GM19193 (cell line): ENCODE data around the gene KCNQ1.

Experiments
- POLR2A ChIP-seq: IDR thresholded peaks from 4 replicates; pipeline ENCODE4 v1.6.1; 2011; ENCODE audit not compliant: insufficient read depth, insufficient read length; ENCODE audit errors: extremely low read depth

The KCNQ1 gene

DNA sequence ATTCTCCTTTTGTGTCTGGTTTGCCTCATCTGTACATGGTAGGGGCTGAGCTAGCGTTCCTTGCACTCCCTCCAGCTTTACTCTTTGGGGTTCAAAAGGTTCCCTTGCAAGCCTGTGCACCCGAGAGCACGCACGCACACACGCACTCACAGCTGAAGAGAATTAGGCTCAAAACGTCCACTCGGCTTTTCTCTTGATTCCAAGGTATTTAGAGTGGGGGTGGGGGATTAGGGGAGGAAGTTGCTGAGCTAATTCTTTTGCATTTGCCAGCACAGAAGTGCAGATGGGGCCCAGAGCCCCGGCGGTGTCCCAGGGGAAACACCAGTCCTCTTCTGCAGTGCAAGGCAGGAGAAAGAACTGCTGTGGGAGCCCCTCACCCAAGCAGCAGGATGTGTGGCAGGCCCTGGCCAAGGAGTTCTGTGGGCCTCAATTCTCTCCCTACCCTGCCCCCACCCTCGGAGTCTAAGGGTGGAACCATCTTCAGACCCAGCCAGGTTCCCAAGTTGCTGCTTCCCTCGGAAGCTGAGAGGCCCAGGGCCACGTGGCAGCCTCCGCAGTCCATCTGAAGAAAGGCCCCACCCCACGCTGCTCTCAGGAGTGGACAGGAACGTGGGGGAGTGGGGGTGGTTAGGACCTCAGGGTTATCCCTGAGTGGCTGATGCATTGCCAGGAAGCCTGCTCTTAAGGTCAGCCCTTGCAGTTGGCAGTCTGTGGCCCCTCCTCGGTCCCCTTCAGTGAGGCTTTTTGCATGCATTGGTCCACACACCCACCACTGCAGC lies 258.7 kb downstream of the KCNQ1 start:
- TF ChIP-seq POLR2A, result no peak

GRCh38 chr11:2704356-2704755 lies 259.5 kb downstream of the KCNQ1 start:
- no peak for TF ChIP-seq POLR2A

DNA sequence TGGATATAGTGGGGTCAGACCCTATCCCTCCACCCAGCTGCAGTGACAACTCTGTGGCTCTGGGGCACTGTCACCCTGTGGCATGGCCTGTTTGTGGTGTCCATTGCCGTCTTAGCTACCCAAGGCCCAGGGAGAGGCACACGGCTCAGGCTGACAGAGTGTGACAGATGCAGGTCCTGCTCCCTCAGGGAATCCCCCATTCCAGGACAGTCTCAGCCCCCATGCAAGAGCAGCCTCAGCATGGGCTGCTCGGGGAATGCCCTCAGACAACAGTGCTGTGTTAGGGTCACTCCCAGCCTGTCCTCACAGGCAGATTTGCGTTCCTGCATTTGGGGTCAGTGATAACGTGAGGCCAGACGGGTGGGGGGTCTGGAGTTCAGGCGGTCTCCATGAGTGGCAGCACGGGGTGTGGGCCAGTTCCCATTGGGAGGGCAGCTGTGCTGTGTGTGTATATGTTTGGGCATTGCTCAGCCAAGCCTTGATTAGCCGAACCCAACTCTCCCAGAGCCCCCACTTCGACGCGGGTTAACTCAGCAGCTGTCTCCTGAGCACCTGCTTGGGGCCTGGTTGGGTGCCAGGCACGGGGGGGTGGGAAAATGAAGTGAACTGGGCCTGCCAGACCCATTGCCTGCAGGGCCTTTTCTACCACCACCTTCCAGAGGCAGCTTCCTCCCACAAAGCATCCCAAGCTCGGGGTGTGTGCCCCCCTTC lies 260.2 kb downstream of the KCNQ1 start:
- no peak for TF ChIP-seq POLR2A

GRCh38 chr11:2706321-2706720 lies 261.5 kb downstream of the KCNQ1 start:
- no peak for TF ChIP-seq POLR2A

GRCh38 chr11:2707736-2708135 lies 262.9 kb downstream of the KCNQ1 start:
- TF ChIP-seq POLR2A, result no peak

DNA sequence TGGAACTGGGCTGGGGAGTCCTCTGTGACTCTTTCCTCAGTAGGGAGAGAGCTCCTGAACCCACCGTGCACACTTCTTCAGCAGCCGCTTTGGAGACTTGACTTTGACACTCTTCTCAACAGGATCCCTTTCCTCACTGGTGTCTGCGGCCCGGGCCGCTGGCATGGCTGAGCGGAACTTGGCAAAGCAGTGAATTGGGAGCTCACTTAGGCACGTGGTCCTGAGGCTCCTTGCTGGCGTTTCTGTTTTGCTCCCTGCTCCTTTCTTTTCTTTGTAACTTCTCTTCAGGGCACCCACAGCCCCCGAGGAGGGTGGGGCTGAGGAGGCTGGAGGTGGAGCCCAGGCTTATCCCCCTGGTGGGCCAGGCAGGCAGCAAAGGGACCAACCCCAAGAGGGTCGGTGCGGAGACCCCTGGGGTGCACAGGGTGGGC lies 263.4 kb downstream of the KCNQ1 start:
- no peak for TF ChIP-seq POLR2A

DNA sequence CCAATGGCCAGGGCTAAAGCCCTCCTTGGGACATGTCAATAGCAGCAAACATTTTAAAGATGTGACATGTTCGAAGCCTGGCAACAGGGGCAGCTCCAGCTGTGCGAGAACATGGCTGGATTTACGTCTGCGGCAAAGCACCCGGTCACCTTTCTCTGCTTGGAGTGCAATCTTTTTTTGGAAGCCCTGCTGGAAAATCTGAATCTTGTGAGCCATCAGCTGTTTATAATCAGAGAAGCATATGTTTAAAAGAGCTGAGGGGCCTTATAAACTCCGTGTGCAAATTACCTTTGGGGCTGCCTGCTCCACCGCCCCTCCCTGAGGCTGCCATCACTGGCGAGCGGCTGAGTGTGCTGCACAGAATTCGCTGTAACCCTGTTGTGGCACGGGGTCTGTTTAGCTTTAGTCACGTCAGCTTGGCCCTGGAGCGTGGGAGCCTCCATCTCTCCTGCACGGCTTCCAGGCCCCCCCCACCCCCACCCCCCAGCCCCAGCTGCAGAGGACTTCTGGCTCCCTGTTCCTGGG lies 264.0 kb downstream of the KCNQ1 start:
- no peak for TF ChIP-seq POLR2A

DNA sequence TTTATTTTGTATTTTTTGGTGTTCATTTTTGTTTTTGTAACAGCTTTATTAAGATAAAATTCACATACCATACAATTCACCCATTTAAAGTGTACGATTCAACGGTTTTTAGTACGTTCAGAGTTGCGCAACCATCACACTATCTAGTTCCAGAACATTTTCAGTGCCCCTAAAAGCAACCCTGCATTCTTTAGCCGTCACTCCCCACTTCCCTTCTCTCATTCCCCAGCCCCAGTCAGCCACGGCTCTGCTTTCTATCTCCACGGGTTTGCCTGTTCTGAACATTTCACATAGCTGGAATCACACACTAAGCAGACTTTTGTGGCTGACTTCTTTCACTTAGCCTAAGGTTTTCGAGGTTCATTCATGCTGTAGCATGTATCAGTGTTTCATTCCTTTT lies 264.6 kb downstream of the KCNQ1 start:
- TF ChIP-seq POLR2A, result no peak

DNA sequence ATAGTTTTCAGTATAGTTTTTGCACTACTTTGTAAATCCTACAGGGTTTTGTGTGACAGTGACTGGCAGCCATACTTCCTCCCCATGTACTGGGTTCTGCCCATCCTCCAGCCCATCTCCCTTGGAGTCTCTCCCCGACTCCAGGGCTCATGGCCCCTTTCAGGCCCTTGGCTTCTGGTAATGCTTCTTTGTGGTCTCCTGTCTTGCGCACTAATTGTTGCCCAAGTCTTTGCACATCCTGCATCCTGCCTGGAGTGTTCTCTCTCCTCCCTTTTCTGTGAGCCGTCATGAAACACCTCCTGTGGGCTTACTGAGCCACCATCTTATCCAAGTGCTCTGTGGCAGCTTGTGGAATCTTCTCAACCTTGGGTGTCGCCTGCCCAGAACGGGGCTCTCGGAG lies 266.4 kb downstream of the KCNQ1 start:
- no peak for TF ChIP-seq POLR2A

DNA sequence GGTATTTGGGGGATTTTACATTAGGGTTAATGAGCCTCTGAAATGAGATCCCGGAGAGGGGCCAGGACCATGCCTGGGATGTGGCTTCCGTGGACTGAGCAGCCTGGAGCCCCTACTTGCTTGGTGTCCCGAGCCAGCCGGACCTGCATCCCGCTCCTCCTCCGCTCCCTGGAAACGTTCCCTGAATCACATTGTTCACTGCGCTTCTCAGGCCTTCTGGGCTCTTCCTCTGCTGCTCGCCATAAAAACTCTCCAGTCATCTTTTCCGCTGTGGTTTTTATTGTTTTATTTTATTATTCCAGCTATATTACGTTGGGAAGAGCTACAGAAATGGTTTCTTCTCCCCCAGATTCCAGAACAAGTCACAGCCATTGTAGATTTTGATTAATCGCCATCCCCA lies 268.3 kb downstream of the KCNQ1 start:
- no peak for TF ChIP-seq POLR2A

DNA sequence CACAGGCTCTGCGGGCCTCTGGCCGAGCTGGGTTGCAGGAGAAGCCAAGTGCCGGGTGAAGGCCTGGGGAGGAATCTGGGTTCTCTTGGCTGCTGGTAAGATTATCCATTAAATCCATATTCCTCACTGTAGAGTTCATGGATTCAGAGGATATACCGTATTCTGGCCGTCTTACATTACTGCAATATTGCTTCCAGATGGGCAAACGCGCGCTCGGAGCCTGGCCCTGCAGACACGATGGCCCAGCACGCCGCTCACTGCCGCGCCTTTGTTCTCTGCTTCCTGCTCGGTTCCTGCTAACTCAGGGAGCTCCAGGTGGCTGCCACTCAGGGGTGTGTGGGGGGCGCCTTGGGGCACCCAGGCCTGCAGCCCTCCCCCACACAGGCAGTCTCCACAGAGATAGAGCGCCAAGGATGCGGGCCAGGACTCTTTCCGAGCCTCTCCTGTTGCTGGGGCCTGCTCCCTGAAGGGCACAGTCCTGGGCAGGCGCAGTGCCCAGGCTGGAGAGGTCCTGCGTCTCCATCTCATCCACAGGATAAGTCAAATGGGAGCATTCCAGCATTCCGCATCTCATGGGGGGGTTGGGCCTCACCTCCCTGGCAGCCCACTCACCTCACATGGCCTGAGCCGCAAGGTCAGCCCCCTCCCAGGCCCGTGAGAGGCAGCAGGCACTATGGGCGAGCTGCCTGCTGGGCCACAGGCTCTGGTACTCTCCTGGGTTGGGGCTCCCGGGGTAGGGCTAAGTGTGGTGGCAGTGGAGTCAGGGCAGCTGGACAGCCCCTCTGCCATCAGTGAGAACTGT lies 269.1 kb downstream of the KCNQ1 start:
- TF ChIP-seq POLR2A, result no peak

GRCh38 chr11:2714463-2714800 lies 269.6 kb downstream of the KCNQ1 start:
- no peak for TF ChIP-seq POLR2A

DNA sequence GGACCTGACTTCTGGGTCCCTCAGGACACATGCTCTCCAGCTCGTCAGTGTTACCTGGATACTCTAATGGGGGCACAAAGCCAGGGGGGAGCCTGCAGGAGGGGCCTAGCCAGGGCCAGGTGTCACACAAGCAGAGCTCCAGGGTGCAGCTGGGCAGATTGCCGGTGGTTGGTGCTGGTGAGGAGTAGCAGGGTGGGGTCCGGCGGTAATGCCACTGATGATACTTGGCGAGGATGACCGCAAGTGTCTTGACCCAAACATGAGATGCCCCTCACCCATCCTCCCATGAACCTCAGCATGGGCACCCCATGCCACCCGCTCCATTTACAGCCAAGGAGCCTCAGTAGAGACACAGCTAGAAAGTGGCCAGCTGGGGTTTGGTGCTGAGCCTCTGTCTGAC lies 270.1 kb downstream of the KCNQ1 start:
- TF ChIP-seq POLR2A, result no peak

GRCh38 chr11:2715716-2716350 lies 271.0 kb downstream of the KCNQ1 start:
- no peak for TF ChIP-seq POLR2A

DNA sequence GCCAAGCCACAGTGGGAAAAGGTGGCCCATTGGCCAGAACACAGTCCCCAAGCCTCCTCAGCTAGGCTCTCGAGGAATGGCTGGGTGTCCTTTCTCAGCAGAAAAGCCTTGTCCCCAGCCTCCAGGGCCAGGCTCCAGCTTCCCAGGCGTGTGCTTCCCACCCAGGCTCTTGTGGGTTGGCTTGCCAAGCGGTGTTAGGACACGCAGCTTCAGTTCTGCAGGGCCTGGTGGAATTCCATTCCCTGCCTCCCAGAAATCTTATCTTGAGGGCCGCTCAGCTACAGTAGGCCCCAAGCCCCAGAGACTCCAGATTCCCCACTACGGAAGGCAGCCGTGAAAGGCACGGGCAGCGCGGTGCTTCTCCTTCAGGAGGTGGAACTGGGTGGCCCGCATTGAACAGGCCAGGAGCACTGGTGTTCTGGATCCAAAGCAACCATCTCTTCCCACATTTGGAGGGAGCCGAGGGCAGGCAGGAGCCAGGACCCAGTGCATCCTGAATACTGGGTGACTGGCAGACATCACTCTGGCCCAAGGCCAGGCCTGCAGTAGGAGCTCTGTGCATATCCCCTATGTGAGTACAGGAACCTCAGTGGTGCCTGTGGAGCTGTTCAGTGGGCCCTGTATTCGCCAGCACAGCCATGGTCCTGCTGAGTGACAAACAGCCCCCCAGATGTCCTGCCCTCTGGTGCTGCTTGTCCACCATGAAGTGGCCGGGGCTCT lies 271.7 kb downstream of the KCNQ1 start:
- no peak for TF ChIP-seq POLR2A
